Measurements from ENCODE around the gene SAP25. TPM values are rescaled to one million over a fixed set of nuclear protein-coding genes. Genes with fewer than 3 reads are reported as not detected.

Gene SAP25
- total RNA-seq, 1 donor from 2014 or later: not detected

DNA sequence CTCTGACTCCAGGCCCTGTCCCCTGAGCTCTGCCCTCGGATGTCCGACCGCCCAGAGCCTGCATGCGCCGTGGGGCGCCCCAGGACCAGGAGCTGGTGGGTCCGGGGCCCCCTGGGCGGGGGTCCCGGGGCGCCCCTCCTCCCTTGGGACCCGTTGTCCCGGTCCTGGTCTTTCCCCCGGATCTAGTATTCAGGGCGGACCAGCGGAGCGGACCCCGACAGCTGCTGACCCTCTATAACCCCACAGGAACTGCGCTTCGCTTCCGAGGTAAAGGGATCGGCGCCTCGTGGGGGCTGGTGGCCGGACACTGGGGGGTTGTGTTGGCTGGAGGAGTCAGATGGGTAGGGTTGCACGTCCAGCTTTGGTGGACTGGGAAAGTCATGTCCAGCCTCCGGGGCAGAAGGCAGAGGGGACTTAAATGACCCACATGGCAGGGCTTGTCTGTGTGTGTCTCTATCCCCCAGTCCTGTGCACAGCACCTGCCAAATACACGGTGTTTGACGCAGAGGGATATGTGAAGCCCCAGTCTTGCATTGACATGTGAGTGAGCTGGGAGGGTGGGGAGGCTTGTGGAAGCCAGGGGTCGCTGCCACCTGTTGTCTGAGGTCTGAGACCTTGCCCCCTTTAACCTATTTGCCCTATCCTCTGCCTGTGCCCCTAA is 39.2 kb upstream of the SAP25 start:
- peaks cover 15% of the 10 kb centered on the region for H3F3A ChIP-seq (ENCODE audit: low read depth)
- TF ChIP-seq EZH2phosphoT487 (IDR thresholded peaks at IDR 0.05) (no peak), CTCF (IDR thresholded peaks at IDR 0.05) (peak; percentile 45)
- Mint-ChIP-seq H3K27ac (no peak overlapping the region), H3K36me3 (peaks cover 5% of the 10 kb centered on the region), H3K27me3 (ENCODE audit: insufficient read depth, low read depth) (peaks cover 12% of the 10 kb centered on the region), H3K4me1 (peaks cover 14% of the 10 kb centered on the region), H3K9me3 (no peaks in the 10 kb centered on the region), H3K4me3 (peak overlapping the region; percentile 99)
- no peaks in the 10 kb centered on the region for H3K36me3 ChIP-seq
- no peaks in the 10 kb centered on the region for H3K4me1 ChIP-seq
- no peak overlapping the region for H3K27ac ChIP-seq
- peak overlapping the region; percentile 29 for H3K9ac ChIP-seq
- peak; percentile 62 for DNase-seq (ENCODE audit: low spot score)
- H3K27me3 ChIP-seq: no peaks in the 10 kb centered on the region
- peak overlapping the region; percentile 75 for H3K4me3 ChIP-seq
- peak overlapping the region; percentile 86 for H3K4me2 ChIP-seq
- H3K9me3 ChIP-seq (ENCODE audit: low read depth): no peaks in the 10 kb centered on the region
- no peaks in the 10 kb centered on the region for H3K79me2 ChIP-seq (ENCODE audit: low read depth)
- no peaks in the 10 kb centered on the region for H4K20me1 ChIP-seq (ENCODE audit: low read depth)
- no peak overlapping the region for H2AFZ ChIP-seq (replicated peaks)

- peak within 1 kb of the TSS; percentile 88 for H3K27ac ChIP-seq
- peak within 1 kb of the TSS; percentile 87 for H2AFZ ChIP-seq (replicated peaks)
- Mint-ChIP-seq H3K9me3 (no peaks in the 10 kb centered on the region), H3K4me1 (peaks cover 14% of the 10 kb centered on the region), H3K27me3 (ENCODE audit: insufficient read depth, low read depth) (peaks cover 16% of the 10 kb centered on the region), H3K36me3 (peaks cover 5% of the 10 kb centered on the region), H3K4me3 (peak within 1 kb of the TSS; percentile 99), H3K27ac (peak within 1 kb of the TSS; percentile 99)
- DNase-seq (ENCODE audit: low spot score): peak; percentile 100
- H3K79me2 ChIP-seq (ENCODE audit: low read depth): no peaks in the 10 kb centered on the region
- H3K4me2 ChIP-seq: peak within 1 kb of the TSS; percentile 86
- peaks cover 15% of the 10 kb centered on the region for H3F3A ChIP-seq (ENCODE audit: low read depth)
- H3K27me3 ChIP-seq: no peaks in the 10 kb centered on the region
- no peaks in the 10 kb centered on the region for H4K20me1 ChIP-seq (ENCODE audit: low read depth)
- peak within 1 kb of the TSS; percentile 29 for H3K9ac ChIP-seq
- no peaks in the 10 kb centered on the region for H3K36me3 ChIP-seq
- no peaks in the 10 kb centered on the region for H3K4me1 ChIP-seq
- no peaks in the 10 kb centered on the region for H3K9me3 ChIP-seq (ENCODE audit: low read depth)
- peak within 1 kb of the TSS; percentile 75 for H3K4me3 ChIP-seq
- TF ChIP-seq EZH2phosphoT487 (IDR thresholded peaks at IDR 0.05) (no peak), EZH2 (IDR thresholded peaks at IDR 0.05) (no peak), CTCF (IDR thresholded peaks at IDR 0.05) (no peak)
Measured at GRCh38 chr7:100611983-100612729, 38.5 kb upstream of the SAP25 start, which contains the start of gene MOSPD3. Gene MOSPD3 (plus strand): TSS chr7:100612540. CDS start chr7:100612792, 252 bp downstream.

DNA sequence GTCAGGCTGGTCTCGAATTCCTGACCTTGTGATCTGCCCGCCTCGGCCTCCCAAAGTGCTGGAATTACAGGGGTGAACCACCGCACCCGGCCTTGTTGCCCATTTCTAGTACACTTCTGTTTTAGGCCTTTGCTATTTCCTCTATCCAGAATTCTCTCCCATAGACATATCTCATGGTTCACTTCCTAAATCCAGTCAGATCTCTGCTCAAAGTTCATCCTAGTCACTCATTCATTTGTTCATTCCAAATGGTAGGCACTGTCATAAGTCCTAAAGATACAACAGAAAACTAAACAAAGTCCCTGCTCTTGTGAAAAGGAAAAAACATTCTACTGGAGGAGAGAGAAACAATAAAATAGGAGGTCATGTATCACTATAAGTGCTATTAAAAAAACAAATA is 36.3 kb upstream of the SAP25 start:
- H3K9me3 ChIP-seq (ENCODE audit: low read depth): no peaks in the 10 kb centered on the region
- Mint-ChIP-seq H3K27ac (peak overlapping the region; percentile 9), H3K4me3 (no peak overlapping the region)

More for the DNA sequence above, 36.3 kb upstream of the SAP25 start:
- no peak overlapping the region for H3K4me3 ChIP-seq
- H3F3A ChIP-seq (ENCODE audit: low read depth): peaks cover 32% of the 10 kb centered on the region
- no peak overlapping the region for H3K9ac ChIP-seq
- DNase-seq (ENCODE audit: low spot score): no peak
- TF ChIP-seq EZH2phosphoT487 (IDR thresholded peaks at IDR 0.05) (no peak), CTCF (IDR thresholded peaks at IDR 0.05) (no peak)
- Mint-ChIP-seq H3K36me3 (peaks cover 2% of the 10 kb centered on the region), H3K4me1 (peaks cover 25% of the 10 kb centered on the region), H3K27me3 (ENCODE audit: insufficient read depth, low read depth) (peaks cover 17% of the 10 kb centered on the region), H3K9me3 (no peaks in the 10 kb centered on the region)
- H3K4me2 ChIP-seq: no peak overlapping the region
- H3K79me2 ChIP-seq (ENCODE audit: low read depth): no peaks in the 10 kb centered on the region
- H4K20me1 ChIP-seq (ENCODE audit: low read depth): peaks cover 5% of the 10 kb centered on the region
- H3K27me3 ChIP-seq: peaks cover 22% of the 10 kb centered on the region
- peaks cover 8% of the 10 kb centered on the region for H3K4me1 ChIP-seq
- H3K36me3 ChIP-seq: no peaks in the 10 kb centered on the region
- no peak overlapping the region for H2AFZ ChIP-seq (replicated peaks)
- H3K27ac ChIP-seq: no peak overlapping the region

Measured in neural progenitor cell (in vitro differentiated cells).